AG09319 (cell line): ENCODE results near the gene SLU7.
A peak's percentile ranks its signal among the peaks of the same experiment; 100 is the strongest.

Experiments
- DNase-seq: peaks from one replicate; pipeline ENCODE4 v3.0.0-alpha.2; 2010; ENCODE audit warnings: low read depth; ENCODE audit errors: extremely low read depth
- TF ChIP-seq, protein P1 (sequence below): IDR thresholded peaks from 2 replicates; pipeline ENCODE4 v1.5.1; 2011; ENCODE audit warnings: low read depth, mild to moderate bottlenecking, inconsistent platforms, low read length, moderate library complexity

SLU7 gene

DNA sequence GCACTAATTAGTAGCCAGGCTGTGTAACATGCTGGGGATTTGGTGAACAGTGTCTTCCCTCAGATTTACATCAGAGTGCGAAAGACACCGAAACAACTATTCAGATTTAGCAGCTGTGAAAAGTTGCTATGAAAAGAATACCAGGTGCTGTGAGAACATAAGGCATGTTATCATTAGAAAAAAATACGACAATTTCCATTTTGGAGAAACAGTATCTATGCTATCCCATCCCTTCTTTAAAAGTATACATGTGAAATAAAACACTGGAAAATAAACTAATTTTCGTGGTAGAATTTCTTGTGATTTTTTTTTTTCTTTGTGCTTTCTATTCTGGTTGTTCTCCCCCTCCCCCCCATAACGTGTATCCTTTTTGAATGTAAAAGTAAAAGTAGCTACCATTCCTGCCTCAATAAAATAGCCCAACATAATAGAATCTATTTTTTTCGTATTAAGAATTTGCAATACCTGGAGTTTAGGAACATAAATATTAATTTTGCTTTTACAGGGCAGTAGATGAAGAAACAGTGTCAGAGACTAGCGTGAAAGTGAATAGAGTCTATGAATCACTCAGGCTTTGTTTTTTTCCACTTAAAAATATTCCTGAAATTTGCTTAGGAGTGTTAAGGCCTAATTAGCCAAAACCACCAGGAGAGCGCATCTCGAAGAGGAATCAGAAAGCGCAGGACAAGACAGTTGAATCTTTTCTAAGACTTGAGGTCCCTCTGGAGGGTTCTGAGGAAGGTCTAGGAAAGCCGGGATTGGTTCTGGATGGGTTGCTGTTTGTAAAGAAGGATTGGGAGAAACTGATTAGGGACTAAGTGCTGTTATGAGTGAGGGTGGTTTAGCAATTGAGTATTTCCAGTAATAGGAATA is 813 bp upstream of the SLU7 start:
- TF ChIP-seq, protein P1, sequence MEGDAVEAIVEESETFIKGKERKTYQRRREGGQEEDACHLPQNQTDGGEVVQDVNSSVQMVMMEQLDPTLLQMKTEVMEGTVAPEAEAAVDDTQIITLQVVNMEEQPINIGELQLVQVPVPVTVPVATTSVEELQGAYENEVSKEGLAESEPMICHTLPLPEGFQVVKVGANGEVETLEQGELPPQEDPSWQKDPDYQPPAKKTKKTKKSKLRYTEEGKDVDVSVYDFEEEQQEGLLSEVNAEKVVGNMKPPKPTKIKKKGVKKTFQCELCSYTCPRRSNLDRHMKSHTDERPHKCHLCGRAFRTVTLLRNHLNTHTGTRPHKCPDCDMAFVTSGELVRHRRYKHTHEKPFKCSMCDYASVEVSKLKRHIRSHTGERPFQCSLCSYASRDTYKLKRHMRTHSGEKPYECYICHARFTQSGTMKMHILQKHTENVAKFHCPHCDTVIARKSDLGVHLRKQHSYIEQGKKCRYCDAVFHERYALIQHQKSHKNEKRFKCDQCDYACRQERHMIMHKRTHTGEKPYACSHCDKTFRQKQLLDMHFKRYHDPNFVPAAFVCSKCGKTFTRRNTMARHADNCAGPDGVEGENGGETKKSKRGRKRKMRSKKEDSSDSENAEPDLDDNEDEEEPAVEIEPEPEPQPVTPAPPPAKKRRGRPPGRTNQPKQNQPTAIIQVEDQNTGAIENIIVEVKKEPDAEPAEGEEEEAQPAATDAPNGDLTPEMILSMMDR, result no peak
- DNase-seq, result no peak

- TF ChIP-seq, protein P1, result no peak
- peak; percentile 87 for DNase-seq
Measured at GRCh38 chr5:160399402-160400353, 19.2 kb downstream of the SLU7 start, which contains the start of gene FAM200C. Gene FAM200C, minus strand, starts transcription at chr5:160400054. Its CDS starts 4,564 bp downstream, at chr5:160395490.

DNA sequence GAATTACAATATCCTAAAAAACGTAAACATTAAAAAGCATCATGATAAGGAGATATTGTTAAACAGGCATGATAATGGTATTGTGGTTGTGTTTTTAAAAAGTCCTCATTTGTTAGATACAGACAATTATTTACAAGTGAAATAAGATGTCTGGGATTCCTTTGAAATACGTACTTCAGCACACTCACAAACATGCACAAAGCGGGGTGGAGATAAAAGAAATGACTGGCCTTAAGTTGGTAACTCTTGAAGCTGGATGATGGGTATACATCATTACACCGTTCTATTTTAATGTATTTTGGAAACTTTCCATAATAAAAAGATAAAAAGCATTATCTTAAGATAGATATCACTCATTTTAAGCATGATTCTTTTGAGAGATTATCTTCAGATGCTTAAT is 20.1 kb downstream of the SLU7 start:
- TF ChIP-seq, protein P1, result no peak
- DNase-seq, result no peak

DNA sequence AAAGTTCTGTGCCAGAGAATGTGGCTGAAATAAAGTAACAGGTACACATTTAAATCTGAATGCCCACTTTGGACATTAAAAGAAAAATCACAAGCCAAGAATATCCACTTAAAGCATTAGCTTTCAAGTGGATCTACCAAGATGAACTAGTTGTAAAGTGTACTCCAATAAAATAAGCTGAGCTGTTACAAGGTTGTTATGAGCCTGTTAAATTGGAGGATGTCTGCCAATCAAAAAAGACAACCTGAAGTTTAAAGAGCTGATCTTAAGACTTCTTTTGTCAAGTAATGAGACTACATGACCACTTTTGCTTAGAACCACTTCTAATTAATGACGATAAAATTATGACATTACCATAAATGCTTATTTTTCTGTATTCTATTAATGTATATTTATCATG is 21.4 kb downstream of the SLU7 start:
- TF ChIP-seq, protein P1, result no peak

DNA sequence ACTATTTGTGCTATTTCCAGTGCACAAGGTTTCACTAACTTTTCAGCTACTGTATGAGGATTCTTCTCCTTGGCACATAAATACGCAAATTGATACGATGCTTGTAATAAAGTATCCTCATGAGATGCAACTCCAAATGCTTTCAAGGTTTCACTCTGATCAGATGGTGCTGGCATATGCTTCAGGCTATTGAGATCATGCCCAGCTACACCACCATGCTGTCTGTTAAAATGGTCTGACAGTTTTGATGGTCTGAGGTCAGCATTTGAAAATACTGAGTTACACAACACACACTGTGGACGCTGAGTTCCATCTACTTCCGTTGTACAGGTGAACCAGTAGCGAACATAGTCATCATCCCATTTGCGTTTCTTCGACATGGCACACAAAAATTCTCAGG is 23.8 kb downstream of the SLU7 start:
- TF ChIP-seq, protein P1, result no peak

More for the DNA sequence above, 21.4 kb downstream of the SLU7 start:
- no peak for DNase-seq

DNA sequence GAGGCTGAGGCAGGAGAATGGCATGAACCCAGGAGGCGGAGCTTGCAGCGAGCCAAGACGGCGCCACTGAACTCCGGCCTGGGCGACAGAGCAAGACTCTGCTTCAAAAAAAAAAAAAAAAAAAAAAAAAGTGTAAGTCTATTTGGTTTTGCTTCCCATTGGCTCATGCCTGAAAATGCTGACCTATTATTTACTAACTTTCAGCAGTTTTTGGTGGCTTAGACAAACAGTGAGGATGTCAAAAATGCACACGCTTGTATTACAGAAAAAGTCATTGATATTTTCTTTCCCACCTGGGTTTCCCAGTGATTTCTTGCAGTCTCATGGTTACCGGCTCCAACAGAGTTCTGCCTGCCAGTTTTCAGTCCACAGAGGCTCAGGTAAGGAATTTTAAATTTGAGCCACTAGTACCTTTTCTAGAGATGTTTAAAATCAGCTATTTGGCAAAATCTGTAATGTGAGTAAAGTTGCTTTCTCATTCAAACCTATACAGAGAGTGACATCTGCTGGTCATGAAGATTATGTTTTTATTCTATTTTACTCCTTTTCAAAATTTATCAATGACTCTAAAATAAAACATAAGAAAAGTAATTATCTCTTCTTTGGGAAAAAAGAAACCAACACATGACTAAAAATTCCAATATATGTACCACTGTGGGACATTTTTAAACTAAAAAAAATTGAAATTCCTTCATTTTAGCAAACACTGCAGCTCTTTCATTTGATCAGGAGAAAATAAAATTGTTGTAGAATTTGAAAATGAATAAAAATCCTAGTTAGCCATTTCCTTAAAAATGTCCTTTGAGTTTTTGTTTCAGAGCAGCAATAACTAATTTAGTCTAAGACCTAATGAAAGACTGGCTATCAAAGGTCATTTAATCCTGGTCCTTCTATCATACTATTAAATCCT is 27.8 kb downstream of the SLU7 start:
- no peak for DNase-seq
- TF ChIP-seq, protein P1, result peak; percentile 39

More for the DNA sequence above, 23.8 kb downstream of the SLU7 start:
- DNase-seq, result no peak
